HG02981 (cell line): ENCODE data around the gene KSR2.
"Not testable (repeated sequence)": the region's sequence is repeated elsewhere in the genome, so short reads cannot be mapped to it uniquely, and the experiment has no call there.

Experiments used
- ATAC-seq: cut with Tn5 transposase; IDR thresholded peaks from one replicate; pipeline ENCODE4 v1.9.1; 2021; ENCODE audit warnings: mild to moderate bottlenecking, moderate library complexity; ENCODE audit not compliant: unreplicated experiment

The KSR2 gene

DNA sequence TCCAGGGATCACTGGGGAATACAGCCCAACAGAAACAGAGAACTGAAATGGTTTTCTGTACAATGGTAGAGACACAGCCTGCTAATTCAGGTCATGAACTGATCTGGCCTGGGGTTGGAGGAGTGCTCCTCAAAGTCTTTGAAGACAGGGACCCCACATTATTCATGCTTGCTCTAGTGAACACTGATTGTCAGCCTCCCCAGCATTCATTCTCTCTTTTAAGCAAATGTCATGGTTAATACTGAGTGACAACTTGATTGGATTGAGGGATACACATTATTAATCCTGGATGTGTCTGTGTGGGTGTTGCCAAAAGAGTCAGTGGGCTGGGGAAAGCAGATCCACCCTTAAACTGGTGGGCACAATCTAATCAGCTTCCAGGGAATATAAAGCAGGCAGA, 319.0 kb downstream of the KSR2 start:
- ATAC-seq: no peak

GRCh38 chr12:117646520-117646919, 322.3 kb downstream of the KSR2 start:
- ATAC-seq: no peak

GRCh38 chr12:117645473-117645872, 323.3 kb downstream of the KSR2 start:
- no peak for ATAC-seq

GRCh38 chr12:117643971-117644370, 324.8 kb downstream of the KSR2 start:
- ATAC-seq: no peak

- no peak for ATAC-seq
Measured at GRCh38 chr12:117641885-117642284, 326.9 kb downstream of the KSR2 start.

DNA sequence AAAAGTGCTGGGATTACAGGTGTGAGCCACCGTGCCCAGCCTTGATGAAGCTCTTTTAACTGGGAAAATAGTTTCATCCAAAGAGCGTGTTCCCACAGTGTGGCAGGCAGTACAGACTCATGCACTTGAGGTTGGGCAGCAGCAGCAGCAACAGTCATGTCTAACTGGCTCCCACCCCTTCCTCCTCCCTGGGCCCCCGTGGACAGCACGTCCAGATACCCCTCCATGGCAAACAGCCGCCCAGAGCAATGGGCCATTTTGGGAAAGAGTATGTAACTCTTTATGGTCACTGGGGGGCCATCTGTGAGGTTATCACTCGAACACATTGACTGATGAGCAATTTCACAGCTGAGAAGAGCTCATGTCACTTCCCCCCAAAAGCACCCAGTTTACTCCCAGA, 328.3 kb downstream of the KSR2 start:
- ATAC-seq: no peak

DNA sequence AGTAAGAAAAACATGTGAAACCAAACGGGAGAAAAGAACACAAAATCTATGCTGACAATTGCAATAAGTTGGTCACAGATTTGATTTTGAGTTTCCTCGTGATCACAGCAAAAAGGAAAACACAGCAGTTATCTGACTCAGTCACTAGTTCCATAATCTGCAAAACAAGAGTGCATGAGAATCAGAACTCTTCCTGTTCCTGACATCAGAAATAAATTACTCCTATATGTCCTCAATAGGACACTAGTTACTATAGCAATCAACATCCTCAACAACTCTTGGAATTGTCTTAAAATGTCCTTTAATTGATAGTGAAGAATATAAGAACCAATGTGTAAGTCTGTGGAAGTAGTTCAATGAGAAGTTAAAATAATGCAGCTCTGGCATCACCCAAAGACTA, 339.3 kb downstream of the KSR2 start:
- ATAC-seq: no peak

DNA sequence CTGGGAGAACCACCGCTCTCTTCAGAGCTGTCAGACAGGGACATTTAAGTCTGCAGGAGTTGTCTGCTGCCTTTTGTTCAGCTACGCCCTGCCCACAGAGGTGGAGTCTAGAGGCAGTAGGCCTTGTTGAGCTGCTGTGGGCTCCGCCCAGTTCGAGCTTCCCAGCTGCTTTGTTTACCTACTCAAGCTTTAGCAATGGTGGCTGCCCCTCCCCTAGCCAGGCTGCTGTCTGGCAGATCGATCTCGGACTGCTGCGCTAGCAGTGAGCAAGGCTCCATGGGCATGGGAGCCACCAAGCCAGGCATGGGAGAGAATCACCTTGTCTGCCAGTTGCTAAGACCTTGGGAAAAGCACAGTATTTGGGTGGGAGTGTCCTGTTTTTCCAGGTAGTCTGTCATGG, 340.1 kb downstream of the KSR2 start:
- ATAC-seq: not testable (repeated sequence)

DNA sequence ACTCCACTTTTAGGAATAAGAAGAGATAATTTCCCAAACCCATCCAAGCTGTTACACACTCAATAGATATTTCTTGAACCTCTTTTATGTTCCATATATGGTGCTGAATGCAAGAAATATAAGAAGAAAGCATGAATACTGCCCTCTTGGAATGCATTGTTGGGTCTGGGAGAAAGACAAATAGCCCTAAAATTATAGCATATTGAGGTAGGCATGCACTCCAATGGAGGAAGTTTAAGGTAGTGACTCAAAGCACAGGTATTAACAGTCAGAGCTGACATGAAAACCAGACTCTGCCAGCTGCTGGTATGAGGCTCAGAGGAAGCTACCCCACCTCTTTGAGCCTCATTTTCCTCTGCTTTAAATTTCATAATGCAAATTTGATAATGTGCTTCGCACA, 346.0 kb downstream of the KSR2 start:
- no peak for ATAC-seq

- ATAC-seq: no peak
Measured at GRCh38 chr12:117622087-117622486, 346.7 kb downstream of the KSR2 start.

- no peak for ATAC-seq
Measured at GRCh38 chr12:117607778-117608177, 361.0 kb downstream of the KSR2 start.

- ATAC-seq: no peak
Measured at GRCh38 chr12:117606945-117607344, 361.8 kb downstream of the KSR2 start.

DNA sequence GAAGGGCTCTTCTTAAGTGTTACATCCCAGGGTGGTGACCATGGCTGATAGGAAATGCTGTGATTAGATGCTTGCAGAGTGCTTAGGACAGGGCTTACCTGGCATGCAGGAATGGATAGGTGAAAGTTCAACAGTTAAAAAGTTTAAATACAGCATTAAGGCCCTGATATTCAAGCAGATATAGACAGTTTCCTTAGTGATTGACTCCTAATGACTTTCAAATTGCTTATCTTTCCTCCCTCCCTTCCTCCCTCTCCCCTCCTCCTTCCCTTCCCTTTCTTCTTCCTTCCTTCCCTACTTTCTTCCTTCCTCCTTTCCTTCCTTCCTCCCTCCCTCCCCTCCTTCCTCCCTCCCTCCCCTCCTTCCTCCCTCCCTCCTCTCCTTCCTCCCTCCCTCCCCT, 362.8 kb downstream of the KSR2 start:
- ATAC-seq: no peak

- ATAC-seq: no peak
Measured at GRCh38 chr12:117603316-117604113, 365.3 kb downstream of the KSR2 start.

DNA sequence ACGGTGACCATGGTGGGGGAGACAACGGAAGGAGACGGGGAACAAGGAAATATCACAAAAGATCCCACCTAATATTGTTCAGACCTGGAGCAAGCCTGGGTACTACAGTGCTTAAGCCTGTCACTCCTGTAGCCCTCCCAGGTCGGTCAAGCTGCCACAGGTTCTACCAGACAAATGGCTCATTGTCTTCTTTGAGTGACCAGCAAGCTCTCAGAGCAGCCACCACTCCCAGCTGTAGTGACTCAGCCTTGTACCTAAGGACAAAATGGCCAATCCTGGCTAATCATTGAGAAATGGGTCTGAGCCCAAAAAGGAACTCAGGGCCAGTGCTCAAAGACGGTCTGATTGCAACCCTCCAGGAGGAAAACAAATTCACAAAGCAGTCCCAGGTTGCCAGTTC, 368.9 kb downstream of the KSR2 start:
- no peak for ATAC-seq

DNA sequence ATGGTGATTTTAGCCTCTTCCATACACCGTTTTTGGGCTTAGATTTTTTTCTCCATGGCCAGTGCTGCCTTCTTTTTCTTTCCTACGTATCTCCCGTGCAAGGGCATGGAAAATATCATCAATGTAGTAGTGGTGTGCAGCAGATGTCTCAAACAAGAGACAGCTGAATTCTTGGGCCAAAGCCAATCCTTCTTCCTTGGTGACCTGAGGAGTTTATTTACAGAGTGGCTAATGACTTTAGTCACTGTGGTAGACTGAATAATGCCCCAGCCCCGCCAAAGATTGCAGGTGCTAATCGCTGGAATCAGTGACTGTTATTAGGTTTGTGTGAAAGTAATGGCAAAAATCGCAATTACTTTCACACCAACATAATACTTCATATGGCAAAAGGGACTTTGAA, 371.8 kb downstream of the KSR2 start:
- ATAC-seq: no peak

DNA sequence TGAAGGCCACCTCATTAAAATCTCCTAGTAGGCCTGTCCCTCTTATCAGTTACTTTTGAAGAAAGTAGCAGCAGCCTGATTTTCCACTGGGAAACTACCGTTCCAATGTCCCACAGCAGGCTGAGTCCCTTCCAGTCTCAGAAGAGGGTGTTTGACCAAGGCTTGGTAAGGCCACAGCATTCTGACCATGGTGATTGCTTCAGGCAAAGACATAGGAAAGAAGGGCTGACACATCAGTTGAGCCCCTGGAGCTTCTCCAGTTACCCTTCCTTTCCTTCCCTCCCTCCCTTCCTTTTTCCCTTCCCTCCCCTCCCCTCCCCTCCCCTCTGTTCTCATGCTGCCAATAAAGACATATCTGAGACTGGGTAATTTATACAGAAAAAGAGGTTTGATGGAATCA, 373.0 kb downstream of the KSR2 start:
- no peak for ATAC-seq

- ATAC-seq: no peak
Measured at GRCh38 chr12:117594481-117594880, 374.3 kb downstream of the KSR2 start.

DNA sequence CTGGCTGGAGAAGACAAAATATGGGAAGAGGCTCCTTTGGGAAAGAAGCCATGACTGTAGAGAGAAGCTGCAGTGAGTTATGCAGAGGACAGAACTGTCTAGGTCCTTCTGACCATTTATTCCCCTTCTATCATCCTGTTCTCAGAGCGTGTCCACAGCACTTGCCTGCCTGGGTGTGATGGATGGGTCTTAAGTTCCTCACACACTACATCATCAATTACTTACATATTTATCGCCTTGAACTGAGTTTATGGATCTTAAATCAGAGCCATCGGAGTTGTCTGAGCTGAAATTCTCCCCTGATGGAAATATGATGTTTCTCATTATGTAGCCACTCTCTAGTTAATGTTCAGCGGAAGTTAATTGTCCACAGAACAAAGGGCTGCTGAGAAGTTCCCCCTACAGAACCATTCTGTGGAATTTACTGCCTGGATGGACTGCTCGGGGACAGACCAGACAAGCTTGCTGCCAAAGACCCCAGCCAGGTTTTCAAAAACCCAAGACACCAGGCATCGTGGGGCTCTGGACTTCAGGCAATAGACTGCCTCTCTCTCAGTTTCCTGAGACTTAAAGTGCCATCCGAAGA, 374.9 kb downstream of the KSR2 start:
- ATAC-seq: no peak

DNA sequence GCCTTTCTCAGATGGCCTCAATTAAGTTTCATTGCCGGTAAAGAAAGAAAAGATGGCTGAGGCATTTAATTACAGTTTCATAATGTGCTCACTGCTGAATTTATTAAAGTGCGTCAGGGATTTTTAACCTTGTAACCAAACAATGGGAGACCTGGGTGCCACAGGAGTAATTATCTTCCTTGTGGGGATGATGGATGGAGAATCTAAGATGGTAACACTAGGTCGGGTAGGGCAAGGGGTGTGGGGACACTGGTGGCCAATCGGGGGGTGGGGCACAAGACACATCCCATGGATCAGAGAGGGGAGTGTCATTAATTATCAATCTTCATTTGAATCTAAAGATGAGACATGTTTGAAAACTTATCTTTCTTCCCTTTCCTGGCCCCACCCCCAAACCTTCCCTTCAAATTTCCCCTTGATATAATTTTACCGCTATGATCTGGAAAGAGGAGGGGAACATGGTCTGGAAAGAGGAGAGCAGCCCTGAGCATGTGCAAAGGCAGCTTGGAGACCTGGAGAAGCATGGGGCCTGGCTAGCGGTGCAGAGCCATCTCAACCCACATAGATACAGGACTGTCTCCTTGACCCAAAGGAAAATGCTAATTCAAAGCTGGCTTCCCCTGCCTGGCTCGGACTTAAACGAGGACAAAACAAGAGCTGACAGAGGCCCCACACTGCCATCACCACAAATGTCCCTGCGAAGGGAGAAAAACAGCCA, 376.0 kb downstream of the KSR2 start:
- ATAC-seq: no peak

DNA sequence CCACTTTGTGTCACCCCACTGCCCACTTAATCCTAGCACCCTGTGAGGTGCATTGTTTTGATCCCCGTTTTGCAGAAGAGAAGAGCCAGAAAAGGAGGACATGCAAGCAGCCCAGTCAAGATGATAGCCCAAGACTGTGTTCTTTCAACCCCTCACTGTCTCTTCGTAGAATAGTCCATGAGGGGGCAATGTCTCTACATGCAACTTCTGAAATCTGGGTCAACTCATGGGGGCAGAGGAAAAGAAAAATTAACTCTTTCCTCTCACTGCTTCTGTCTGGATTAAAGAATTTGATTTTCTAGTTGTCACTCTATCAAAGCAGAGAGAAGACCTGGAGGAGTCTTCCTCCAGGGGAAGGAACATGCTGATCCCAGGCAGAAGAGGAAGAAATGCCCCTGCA, 377.8 kb downstream of the KSR2 start:
- no peak for ATAC-seq

DNA sequence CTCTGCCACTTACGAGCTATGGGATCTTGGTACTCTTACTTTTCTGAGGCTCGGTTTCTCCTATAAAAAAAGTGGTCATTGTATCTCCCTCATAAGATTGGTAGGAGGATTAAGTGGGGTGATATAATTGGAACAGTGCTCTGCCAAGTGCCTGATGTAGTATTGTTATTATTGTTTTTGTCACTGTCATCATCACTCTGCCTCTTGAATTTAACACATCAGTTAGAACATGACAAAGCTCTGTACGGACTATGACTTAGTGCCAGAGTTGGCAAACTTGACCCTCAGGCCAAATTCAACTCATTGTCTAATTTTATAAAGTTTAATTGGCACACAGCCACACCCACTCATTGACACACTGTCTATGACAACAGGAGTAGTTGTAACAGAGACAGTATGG, 378.4 kb downstream of the KSR2 start:
- ATAC-seq: no peak
